Measurements from ENCODE around the gene MARCHF6. TPM values are rescaled to one million over a fixed set of nuclear protein-coding genes. Genes with fewer than 3 reads are reported as not detected.
A peak's percentile ranks its signal among the peaks of the same experiment; 100 is the strongest.

Gene MARCHF6
- total RNA-seq, 3 donors from 2014 or later, result 90.8 to 123 (median 121) TPM

- TF ChIP-seq, protein P1, sequence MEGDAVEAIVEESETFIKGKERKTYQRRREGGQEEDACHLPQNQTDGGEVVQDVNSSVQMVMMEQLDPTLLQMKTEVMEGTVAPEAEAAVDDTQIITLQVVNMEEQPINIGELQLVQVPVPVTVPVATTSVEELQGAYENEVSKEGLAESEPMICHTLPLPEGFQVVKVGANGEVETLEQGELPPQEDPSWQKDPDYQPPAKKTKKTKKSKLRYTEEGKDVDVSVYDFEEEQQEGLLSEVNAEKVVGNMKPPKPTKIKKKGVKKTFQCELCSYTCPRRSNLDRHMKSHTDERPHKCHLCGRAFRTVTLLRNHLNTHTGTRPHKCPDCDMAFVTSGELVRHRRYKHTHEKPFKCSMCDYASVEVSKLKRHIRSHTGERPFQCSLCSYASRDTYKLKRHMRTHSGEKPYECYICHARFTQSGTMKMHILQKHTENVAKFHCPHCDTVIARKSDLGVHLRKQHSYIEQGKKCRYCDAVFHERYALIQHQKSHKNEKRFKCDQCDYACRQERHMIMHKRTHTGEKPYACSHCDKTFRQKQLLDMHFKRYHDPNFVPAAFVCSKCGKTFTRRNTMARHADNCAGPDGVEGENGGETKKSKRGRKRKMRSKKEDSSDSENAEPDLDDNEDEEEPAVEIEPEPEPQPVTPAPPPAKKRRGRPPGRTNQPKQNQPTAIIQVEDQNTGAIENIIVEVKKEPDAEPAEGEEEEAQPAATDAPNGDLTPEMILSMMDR (IDR thresholded peaks at IDR 0.05), result no peak
- no peak for TF ChIP-seq POLR2A (IDR thresholded peaks at IDR 0.05)
- no peak for TF ChIP-seq POLR2AphosphoS5 (IDR thresholded peaks at IDR 0.05)
- no peak for DNase-seq (ENCODE audit: low spot score in 2 of 2)
- H3K36me3 ChIP-seq, result no peaks in the 10 kb centered on the region
- no peaks in the 10 kb centered on the region for H3K9me3 ChIP-seq
- no peak overlapping the region for H3K4me3 ChIP-seq
- H3K27me3 ChIP-seq, result no peaks in the 10 kb centered on the region
- peak overlapping the region in 1 of 2 donors; percentile 30 for H3K27ac ChIP-seq
- H3K4me1 ChIP-seq, result peaks cover 0 to 5% of the 10 kb centered on the region in 2 donors
- intact Hi-C loops (cut with DNase I; ENCODE audit: low total_unique reads), result no loop called here
Measured at GRCh38 chr5:10332301-10332700, 21.2 kb upstream of the MARCHF6 start.

GRCh38 chr5:10333154-10334006 lies 20.1 kb upstream of the MARCHF6 start:
- Histone ChIP-seq H3K27me3 (no peaks in the 10 kb centered on the region), H3K36me3 (no peaks in the 10 kb centered on the region), H3K4me1 (peaks cover 0 to 5% of the 10 kb centered on the region in 2 donors), H3K9me3 (no peaks in the 10 kb centered on the region), H3K27ac (peak overlapping the region; percentile 42 to 59), H3K4me3 (peak overlapping the region; percentile 63 to 86 (median 63))
- no peak for DNase-seq (ENCODE audit: low spot score in 2 of 2)
- intact Hi-C loops (cut with DNase I; ENCODE audit: low total_unique reads), result no loop called here
- TF ChIP-seq POLR2A (IDR thresholded peaks at IDR 0.05), result no peak
- TF ChIP-seq POLR2AphosphoS5 (IDR thresholded peaks at IDR 0.05), result no peak
- TF ChIP-seq, protein P1 (IDR thresholded peaks at IDR 0.05), result no peak

- intact Hi-C loops (cut with DNase I; ENCODE audit: low total_unique reads), result no loop called here
- H3K27ac ChIP-seq, result no peak overlapping the region
- DNase-seq (ENCODE audit: low spot score in 2 of 2), result no peak
- H3K4me1 ChIP-seq, result peaks cover 0 to 5% of the 10 kb centered on the region in 2 donors
- no peaks in the 10 kb centered on the region for H3K9me3 ChIP-seq
- no peaks in the 10 kb centered on the region for H3K27me3 ChIP-seq
- no peak overlapping the region for H3K4me3 ChIP-seq
- TF ChIP-seq POLR2A (IDR thresholded peaks at IDR 0.05), result no peak
- TF ChIP-seq, protein P1 (IDR thresholded peaks at IDR 0.05), result no peak
- no peak for TF ChIP-seq POLR2AphosphoS5 (IDR thresholded peaks at IDR 0.05)
- no peaks in the 10 kb centered on the region for H3K36me3 ChIP-seq
Measured at GRCh38 chr5:10334831-10335230, 18.7 kb upstream of the MARCHF6 start.

DNA sequence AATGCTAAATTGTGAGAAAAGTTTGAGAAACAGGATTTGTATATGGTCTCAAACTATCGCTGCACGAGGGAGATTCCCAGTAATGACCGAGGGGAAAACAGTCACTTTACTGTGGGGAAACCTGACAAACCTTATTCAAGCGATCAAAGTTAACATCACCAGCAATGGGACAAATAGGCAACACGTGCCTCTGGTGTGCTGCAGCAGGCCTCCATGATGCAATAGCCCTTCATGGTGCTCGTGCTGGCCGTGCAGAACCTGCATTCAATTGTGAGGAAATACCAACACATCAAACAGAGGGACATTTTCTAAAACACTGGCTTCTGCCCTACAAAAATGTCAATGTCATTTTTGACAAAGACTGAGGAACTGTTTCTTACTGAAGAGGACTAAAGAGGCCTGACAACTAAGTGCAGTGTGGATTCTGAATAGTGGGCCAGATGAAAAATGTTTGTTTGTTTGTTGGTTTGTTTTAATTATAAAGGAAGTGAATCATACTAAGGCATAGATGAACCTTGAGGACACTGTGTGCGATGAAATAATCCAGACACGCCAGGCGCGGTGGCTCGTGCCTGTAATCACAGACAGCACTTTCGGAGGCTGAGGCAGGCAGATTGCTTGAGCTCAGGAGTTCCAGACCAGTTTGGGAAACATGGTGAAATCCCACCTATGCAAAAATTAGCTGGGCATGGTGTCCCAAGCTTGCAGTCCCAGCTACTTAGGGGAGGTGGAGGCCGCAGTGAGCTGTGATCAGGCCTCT lies 17.6 kb upstream of the MARCHF6 start:
- no peaks in the 10 kb centered on the region for H3K27me3 ChIP-seq
- TF ChIP-seq POLR2A (IDR thresholded peaks at IDR 0.05) (no peak), POLR2AphosphoS5 (IDR thresholded peaks at IDR 0.05) (no peak)
- TF ChIP-seq, protein P1 (IDR thresholded peaks at IDR 0.05), result no peak
- no peak overlapping the region for H3K4me3 ChIP-seq
- no peaks in the 10 kb centered on the region for H3K9me3 ChIP-seq
- no peaks in the 10 kb centered on the region for H3K4me1 ChIP-seq
- H3K27ac ChIP-seq, result no peak overlapping the region
- intact Hi-C loops (cut with DNase I; ENCODE audit: low total_unique reads), result no loop called here
- no peak for DNase-seq (ENCODE audit: low spot score in 2 of 2)
- no peaks in the 10 kb centered on the region for H3K36me3 ChIP-seq

DNA sequence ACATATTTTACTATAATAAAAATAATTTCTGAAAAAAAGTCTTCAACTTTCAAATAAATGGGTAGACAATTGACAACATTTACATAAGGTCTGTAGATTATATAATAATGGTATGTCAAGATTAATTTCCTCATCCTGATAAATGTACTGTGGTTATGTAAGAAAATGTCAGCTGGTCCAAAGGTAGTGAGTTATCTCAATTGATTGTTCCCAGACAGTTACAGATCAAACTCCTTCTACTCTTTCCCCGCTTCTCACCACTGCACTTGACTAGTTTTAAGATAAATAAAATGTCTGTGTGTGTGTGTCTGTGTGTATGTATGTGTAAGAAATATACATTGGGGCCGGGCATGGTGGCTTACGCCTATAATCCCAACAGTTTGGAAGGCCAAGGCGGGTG lies 16.4 kb upstream of the MARCHF6 start:
- Histone ChIP-seq H3K27ac (no peak overlapping the region), H3K9me3 (no peaks in the 10 kb centered on the region), H3K4me1 (no peaks in the 10 kb centered on the region), H3K36me3 (no peaks in the 10 kb centered on the region), H3K27me3 (no peaks in the 10 kb centered on the region), H3K4me3 (no peak overlapping the region)
- no peak for DNase-seq (ENCODE audit: low spot score in 2 of 2)
- intact Hi-C loops (cut with DNase I; ENCODE audit: low total_unique reads), result no loop called here
- no peak for TF ChIP-seq POLR2A (IDR thresholded peaks at IDR 0.05)
- TF ChIP-seq POLR2AphosphoS5 (IDR thresholded peaks at IDR 0.05), result no peak
- TF ChIP-seq, protein P1 (IDR thresholded peaks at IDR 0.05), result no peak
